Measurements from ENCODE around the gene C16orf46.

- TF ChIP-seq ZNF274 (IDR thresholded peaks at IDR 0.05; ENCODE audit: low read depth, low read length) (no peak), YY1 (IDR thresholded peaks at IDR 0.05; ENCODE audit: insufficient read depth, insufficient read length) (no peak)
These were observed 30.5 kb upstream of the C16orf46 start for GRCh38 chr16:81107511-81107910.

Data from NT2/D1 (cell line).